Measurements from ENCODE around the gene ITPKA.

ITPKA gene

DNA sequence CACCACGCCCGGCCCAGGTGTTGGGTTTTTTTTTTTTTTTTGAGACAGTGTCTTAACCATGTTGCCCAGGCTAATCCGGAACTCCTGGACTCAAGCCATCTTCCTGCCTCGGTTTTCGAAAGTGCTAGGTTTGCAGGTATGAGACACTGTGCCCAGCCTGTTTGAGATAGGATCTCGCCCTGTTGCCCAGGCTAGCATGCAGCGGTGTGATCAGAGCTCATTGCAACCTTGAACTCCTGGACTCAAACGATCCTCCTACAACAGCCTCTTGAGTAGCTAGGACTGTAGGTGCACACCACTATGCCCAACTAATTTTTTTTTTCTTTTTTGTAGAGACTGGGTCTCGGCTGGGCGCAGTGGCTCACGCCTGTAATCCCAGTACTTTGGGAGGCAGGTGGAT, 20.3 kb upstream of the ITPKA start:
- in situ Hi-C loops (cut with MboI; ENCODE audit: low pct_unique_long_range_greater_than_20kb, low sequenced_read_pairs, unreplicated experiment), result no loop called here
- TF ChIP-seq, protein P1, sequence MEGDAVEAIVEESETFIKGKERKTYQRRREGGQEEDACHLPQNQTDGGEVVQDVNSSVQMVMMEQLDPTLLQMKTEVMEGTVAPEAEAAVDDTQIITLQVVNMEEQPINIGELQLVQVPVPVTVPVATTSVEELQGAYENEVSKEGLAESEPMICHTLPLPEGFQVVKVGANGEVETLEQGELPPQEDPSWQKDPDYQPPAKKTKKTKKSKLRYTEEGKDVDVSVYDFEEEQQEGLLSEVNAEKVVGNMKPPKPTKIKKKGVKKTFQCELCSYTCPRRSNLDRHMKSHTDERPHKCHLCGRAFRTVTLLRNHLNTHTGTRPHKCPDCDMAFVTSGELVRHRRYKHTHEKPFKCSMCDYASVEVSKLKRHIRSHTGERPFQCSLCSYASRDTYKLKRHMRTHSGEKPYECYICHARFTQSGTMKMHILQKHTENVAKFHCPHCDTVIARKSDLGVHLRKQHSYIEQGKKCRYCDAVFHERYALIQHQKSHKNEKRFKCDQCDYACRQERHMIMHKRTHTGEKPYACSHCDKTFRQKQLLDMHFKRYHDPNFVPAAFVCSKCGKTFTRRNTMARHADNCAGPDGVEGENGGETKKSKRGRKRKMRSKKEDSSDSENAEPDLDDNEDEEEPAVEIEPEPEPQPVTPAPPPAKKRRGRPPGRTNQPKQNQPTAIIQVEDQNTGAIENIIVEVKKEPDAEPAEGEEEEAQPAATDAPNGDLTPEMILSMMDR (IDR thresholded peaks at IDR 0.05; ENCODE audit: extremely low read depth, insufficient read depth, missing control alignments), result no peak
- DNase-seq (ENCODE audit: low spot score), result no peak

DNA sequence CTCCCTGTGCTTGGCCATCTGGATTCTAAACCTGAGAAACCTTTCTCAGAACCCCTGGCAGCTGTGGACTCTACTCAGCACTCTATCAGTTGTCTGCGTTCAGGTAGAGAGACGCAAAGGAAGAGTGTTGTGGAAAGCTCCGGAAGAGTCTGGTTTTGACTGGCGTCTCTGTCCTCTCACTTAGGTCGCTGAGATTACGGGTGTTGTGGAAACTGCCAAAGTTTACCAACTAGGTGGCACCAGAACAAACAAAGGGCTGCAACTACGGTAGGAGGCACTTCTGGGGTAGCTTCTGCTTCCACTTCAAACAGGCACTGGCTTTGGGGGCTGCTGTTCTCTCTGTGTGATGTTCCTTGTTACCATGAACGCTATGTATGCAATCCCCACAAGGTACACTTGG, 19.2 kb upstream of the ITPKA start:
- DNase-seq (ENCODE audit: low spot score), result no peak
- in situ Hi-C loops (cut with MboI; ENCODE audit: low pct_unique_long_range_greater_than_20kb, low sequenced_read_pairs, unreplicated experiment), result no loop called here
- TF ChIP-seq, protein P1 (IDR thresholded peaks at IDR 0.05; ENCODE audit: extremely low read depth, insufficient read depth, missing control alignments), result no peak

DNA sequence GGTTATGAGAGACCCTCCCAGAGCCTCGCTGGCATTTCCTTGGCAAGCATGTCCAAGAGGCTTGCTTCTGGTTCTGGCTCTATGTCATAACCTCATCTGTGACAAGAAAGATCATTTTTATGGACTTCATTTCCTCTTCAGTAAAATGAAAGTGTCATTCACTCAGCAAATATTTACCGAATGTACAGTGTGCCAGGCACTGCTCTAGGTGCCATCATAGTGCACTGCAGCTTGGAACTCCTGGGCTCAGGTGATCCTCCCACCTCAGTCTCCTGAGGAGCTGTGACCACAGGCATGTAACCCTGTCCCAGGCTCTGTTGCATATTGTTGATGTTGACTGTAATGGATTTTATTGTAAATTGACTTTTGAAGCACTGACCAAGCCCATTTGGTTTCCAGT, 18.7 kb upstream of the ITPKA start:
- TF ChIP-seq, protein P1 (IDR thresholded peaks at IDR 0.05; ENCODE audit: extremely low read depth, insufficient read depth, missing control alignments), result no peak
- no peak for DNase-seq (ENCODE audit: low spot score)
- in situ Hi-C loops (cut with MboI; ENCODE audit: low pct_unique_long_range_greater_than_20kb, low sequenced_read_pairs, unreplicated experiment), result no loop called here

DNA sequence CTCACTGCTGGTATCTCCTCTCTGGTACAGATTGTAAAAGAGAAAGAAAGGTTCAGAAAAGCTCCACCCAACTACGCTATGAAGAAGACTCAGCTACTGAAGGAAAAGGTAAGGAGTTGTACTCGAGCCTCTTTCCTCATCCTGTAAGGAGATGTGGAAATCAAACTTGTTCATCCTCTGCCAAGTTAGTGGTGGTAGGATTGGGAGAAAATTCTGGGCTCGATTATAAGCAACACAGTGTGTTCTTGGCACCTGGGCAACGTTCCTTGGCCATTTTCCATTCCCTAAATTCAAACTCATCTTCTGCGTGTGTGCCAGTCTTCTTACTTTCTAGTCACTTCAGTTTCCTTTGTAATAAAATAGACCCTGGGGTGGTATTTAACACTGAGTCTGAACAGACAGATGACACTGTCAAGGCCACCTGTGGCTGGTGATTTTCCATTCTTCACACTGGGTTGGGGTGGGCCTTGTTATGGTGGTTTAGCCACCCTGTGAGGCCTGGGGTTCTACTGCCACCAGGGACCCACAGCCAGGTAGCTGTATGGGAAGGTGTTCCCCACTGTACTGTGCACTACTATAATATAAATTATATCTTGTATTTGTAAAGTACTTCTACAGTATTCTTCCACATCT, 17.1 kb upstream of the ITPKA start:
- no peak for DNase-seq (ENCODE audit: low spot score)
- TF ChIP-seq, protein P1 (IDR thresholded peaks at IDR 0.05; ENCODE audit: extremely low read depth, insufficient read depth, missing control alignments), result no peak
- in situ Hi-C loops (cut with MboI; ENCODE audit: low pct_unique_long_range_greater_than_20kb, low sequenced_read_pairs, unreplicated experiment), result no loop called here

DNA sequence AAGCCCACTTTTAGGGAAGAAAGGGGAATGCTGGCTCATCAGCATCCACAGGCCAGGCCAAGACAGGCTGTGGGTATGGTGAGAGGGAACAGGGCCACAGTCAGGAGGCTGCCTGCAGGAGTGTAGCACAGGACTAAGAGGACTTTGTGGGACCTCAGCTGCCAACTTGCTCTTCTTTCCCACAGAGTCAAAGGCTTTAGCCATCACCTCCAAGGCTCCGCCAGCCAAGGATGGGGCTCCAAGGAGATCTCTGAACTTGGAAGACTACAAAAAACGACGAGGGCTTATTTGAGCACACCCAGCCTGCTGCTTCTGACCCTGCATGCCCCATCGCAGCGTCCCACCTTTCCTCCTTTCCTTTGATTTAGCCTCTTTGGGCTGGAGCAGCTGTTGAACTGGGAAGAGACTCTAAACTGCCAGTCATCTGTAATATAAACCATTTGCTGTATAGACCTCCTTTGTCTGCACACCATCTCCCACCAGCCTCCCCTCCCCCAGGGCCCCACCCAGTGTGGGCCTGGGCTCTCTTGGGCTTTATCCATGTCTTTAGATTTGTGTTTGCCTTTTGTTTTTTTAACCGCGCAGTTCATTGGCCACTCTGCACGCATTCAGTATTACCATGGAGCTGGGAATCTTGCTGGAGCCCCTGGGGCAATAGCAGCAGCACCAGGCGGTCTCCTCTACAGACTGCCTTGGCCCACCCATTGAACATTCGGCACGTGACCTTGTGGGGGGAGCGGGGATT, 13.1 kb upstream of the ITPKA start:
- no peak for DNase-seq (ENCODE audit: low spot score)
- TF ChIP-seq, protein P1 (IDR thresholded peaks at IDR 0.05; ENCODE audit: extremely low read depth, insufficient read depth, missing control alignments), result no peak

DNA sequence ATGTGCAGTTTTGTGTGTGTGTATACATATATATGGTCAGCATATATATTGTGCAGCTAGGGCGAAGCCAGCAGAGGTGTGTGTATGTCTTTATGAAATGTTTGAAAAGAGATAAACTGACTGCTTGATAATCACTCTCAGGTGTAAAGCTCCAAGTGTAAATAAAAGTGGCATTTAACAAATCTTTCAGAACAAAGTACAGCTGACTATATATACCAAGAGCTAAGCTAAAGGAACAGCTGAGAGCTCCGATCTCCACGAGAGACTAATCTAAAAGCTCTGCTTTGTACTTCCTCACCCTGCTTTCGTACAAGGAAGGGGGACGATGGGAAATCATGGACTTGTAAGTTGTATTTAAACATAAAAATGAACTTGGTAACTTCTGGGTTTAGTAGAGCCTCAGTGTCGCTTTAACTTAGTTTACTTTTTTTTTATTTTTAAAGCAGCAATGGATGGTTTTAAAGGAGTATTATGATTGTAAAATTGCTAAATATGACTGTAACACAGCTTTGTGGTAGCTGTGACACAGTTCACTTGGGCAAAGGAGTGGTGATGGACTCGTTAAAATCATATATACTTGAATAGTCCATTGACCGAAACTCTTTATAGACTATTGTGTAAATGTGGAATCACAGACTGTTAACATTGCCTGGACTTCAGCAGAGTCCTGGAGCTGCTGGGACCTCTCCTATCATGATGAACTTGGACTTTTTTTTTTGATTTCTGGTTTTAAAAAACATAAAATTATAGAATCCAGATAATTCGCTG, 11.4 kb upstream of the ITPKA start:
- in situ Hi-C loops (cut with MboI; ENCODE audit: low pct_unique_long_range_greater_than_20kb, low sequenced_read_pairs, unreplicated experiment), result no loop called here
- TF ChIP-seq, protein P1 (IDR thresholded peaks at IDR 0.05; ENCODE audit: extremely low read depth, insufficient read depth, missing control alignments), result no peak
- no peak for DNase-seq (ENCODE audit: low spot score)

More for the DNA sequence above, 13.1 kb upstream of the ITPKA start:
- in situ Hi-C loops (cut with MboI; ENCODE audit: low pct_unique_long_range_greater_than_20kb, low sequenced_read_pairs, unreplicated experiment), result no loop called here

Measured in GM13977 (cell line).